SK-N-SH treated with all-trans-retinoic acid at 6 μM for 48 hours (cell line): ENCODE data around the gene MAN2B1.

Experiments used
- PATZ1 ChIP-seq: fragments of 250-450 bp; sonication (Bioruptor Pico); IDR thresholded peaks from 2 replicates; pipeline ENCODE4 v1.8.0; 2020; ENCODE audit warnings: mild to moderate bottlenecking, moderate library complexity, borderline replicate concordance
- RARB ChIP-seq: fragments of 250-450 bp; sonication (Bioruptor Pico); IDR thresholded peaks from 2 replicates; pipeline ENCODE4 v1.8.0; 2021; ENCODE audit warnings: mild to moderate bottlenecking, moderate library complexity
- TOX ChIP-seq: fragments of 250-450 bp; sonication (Bioruptor Pico); IDR thresholded peaks from 2 replicates; pipeline ENCODE4 v1.8.0; 2021; ENCODE audit warnings: mild to moderate bottlenecking, moderate library complexity, borderline replicate concordance

GRCh38 chr19:12672744-12673143, 6.2 kb upstream of the MAN2B1 start:
- TF ChIP-seq RARB (CRISPR knock-in tag), result no peak
- TF ChIP-seq TOX (CRISPR knock-in tag), result no peak
- TF ChIP-seq PATZ1 (CRISPR knock-in tag), result no peak
